GM18909 (cell line): Measurements from ENCODE around the gene PACSIN3.

Experiments
- ATAC-seq: cut with Tn5 transposase; IDR thresholded peaks from one replicate; pipeline ENCODE4 v1.9.1; 2021; ENCODE audit warnings: mild to moderate bottlenecking; ENCODE audit not compliant: unreplicated experiment, poor library complexity

PACSIN3 gene

GRCh38 chr11:47177229-47177845, 8.9 kb downstream of the PACSIN3 start:
- ATAC-seq: peak; percentile 60

GRCh38 chr11:47176328-47177228, 9.7 kb downstream of the PACSIN3 start, which contains the start of gene ARFGAP2:
TSS of gene ARFGAP2 (minus strand) at chr11:47176879. CDS start at chr11:47176853, 26 bp downstream.
- ATAC-seq: peak; percentile 88

GRCh38 chr11:47175746-47176327, 10.4 kb downstream of the PACSIN3 start:
- peak; percentile 10 for ATAC-seq

- no peak for ATAC-seq
Measured at GRCh38 chr11:47172740-47173336, 13.4 kb downstream of the PACSIN3 start.

- ATAC-seq: no peak
Measured at GRCh38 chr11:47171856-47172255, 14.4 kb downstream of the PACSIN3 start.

- ATAC-seq: no peak
Measured at GRCh38 chr11:47171061-47171838, 15.0 kb downstream of the PACSIN3 start.

- no peak for ATAC-seq
Measured at GRCh38 chr11:47166368-47166767, 19.9 kb downstream of the PACSIN3 start.

GRCh38 chr11:47165253-47165840, 20.9 kb downstream of the PACSIN3 start:
- ATAC-seq: no peak

GRCh38 chr11:47164321-47164720, 21.9 kb downstream of the PACSIN3 start:
- ATAC-seq: no peak

GRCh38 chr11:47163898-47164297, 22.3 kb downstream of the PACSIN3 start:
- no peak for ATAC-seq

- no peak for ATAC-seq
Measured at GRCh38 chr11:47163193-47163592, 23.0 kb downstream of the PACSIN3 start.

- no peak for ATAC-seq
Measured at GRCh38 chr11:47162426-47162825, 23.8 kb downstream of the PACSIN3 start.

GRCh38 chr11:47161890-47162289, 24.3 kb downstream of the PACSIN3 start:
- no peak for ATAC-seq

GRCh38 chr11:47161134-47161854, 24.9 kb downstream of the PACSIN3 start:
- no peak for ATAC-seq

- ATAC-seq: no peak
Measured at GRCh38 chr11:47160753-47161133, 25.5 kb downstream of the PACSIN3 start.

- no peak for ATAC-seq
Measured at GRCh38 chr11:47158242-47158641, 28.0 kb downstream of the PACSIN3 start.

- no peak for ATAC-seq
Measured at GRCh38 chr11:47157805-47158204, 28.4 kb downstream of the PACSIN3 start.

GRCh38 chr11:47156951-47157350, 29.3 kb downstream of the PACSIN3 start:
- no peak for ATAC-seq

- ATAC-seq: no peak
Measured at GRCh38 chr11:47156333-47156732, 29.9 kb downstream of the PACSIN3 start.
